CD4-positive, alpha-beta T cell treated with Interleukin-10 for 1 hour (primary cell): ENCODE data around the gene SPAG5.

Experiments
- DNase-seq: peaks from one replicate; pipeline ENCODE4 v3.0.0-alpha.2; 2020

SPAG5 gene

GRCh38 chr17:28544402-28545140 lies 54.3 kb downstream of the SPAG5 start:
- no peak for DNase-seq

DNA sequence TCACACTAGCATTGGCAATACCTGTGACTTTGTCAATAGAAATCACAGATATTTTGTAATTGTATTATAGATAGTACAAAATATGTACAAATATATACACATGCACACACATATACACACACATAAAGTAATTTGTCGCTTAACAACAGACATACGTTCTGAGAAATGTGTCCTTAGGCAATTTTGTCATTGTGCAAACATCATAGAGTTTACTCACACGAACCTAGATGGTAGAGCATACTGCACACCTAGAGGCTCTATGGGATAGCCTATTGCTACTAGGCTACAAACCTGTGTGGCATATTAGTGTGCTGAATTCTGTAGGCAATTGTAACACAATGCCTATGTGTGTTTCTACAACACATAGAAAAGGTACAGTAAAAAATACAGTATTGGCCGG lies 57.4 kb downstream of the SPAG5 start:
- no peak for DNase-seq

DNA sequence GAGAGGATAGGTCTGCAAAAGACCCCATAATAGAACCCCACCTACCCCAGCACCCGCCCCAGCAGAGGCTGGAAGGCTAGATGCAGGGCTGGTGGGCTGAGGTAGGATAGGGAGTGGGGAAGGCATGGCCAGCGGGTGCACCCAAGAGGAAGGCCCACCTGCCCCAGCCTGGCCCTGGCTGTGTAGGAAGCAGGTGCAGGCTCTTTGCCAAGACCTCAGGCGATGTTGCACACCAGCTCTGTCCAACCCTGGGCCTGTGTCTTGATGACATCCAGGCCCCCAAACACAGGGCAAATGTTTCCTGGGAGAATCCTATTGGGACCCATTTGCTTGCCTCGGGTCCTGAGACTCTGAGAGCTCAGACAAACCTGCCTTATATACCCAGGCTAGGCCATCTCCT lies 58.6 kb downstream of the SPAG5 start:
- DNase-seq: no peak

GRCh38 chr17:28538296-28538895 lies 60.4 kb downstream of the SPAG5 start:
- no peak for DNase-seq

- DNase-seq: no peak
These were observed 61.6 kb downstream of the SPAG5 start for GRCh38 chr17:28537219-28537610.

- no peak for DNase-seq
These were observed 62.1 kb downstream of the SPAG5 start for GRCh38 chr17:28536532-28537218.

GRCh38 chr17:28534740-28535375 lies 64.0 kb downstream of the SPAG5 start:
- DNase-seq: no peak

DNA sequence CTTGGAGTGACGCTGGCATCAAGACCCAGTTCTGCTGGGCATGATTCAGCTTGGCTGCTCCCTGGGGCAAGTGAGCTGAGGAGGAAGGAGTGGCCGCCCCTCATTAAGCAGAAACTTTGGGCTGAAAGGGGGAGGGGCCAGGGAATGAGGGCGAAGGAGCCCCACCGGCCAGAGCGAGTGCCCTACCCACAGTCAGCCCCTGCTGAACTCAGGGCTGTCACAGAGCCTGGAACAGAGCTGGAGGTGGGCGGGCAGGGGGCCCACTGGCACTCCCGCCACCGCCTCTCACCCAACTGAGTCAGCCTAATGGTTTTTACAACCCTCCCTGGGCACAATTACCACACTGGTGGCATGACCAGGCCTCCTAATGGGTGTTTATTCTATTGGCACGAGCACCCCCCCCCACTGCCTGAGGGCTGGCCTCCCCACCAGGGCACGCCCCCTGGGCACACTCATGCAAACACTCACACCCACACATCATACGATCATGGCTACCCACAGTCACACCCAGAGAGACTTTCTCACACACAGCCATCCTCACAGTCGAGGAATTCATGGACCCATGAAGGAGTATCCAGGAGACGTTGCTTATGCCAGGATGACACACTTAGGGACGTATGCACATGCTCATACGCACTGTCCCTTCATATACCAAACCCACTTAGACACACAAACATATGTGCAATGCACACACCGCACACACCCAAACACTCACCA lies 65.6 kb downstream of the SPAG5 start:
- no peak for DNase-seq

GRCh38 chr17:28532050-28532960 lies 66.5 kb downstream of the SPAG5 start:
- DNase-seq: no peak

- DNase-seq: no peak
These were observed 67.9 kb downstream of the SPAG5 start for GRCh38 chr17:28530926-28531325.

DNA sequence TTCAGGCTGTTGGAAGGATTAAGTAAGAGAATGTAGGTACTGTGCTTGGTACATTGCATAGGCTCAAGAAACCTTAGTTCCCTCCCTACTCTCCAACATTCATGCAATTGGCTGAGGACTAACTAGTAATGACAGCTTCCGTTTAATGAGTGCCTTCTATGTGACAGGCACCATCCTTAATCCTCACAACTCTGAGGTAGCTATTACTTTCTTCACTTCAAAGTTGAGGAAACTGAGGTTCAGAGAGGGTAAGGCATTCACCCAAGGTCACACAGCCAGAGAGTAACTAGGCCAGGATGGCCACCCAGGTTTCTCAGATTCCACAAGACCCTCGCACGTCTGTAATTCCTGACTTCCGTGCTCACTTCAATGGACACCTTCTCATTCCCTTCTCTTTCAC lies 68.6 kb downstream of the SPAG5 start:
- DNase-seq: no peak

- no peak for DNase-seq
These were observed 69.8 kb downstream of the SPAG5 start for GRCh38 chr17:28529013-28529400.

GRCh38 chr17:28528327-28529012 lies 70.4 kb downstream of the SPAG5 start:
- no peak for DNase-seq

- no peak for DNase-seq
These were observed 71.0 kb downstream of the SPAG5 start for GRCh38 chr17:28527859-28528258.
